ENCODE measurements around the gene ZSWIM4. TPM values are rescaled to one million over a fixed set of nuclear protein-coding genes. Genes with fewer than 3 reads are reported as not detected.

ZSWIM4 gene
- total and polyA plus RNA-seq, 5 experiments from 2014 or later, result 0.30 to 8.1 (median 1.5) TPM

DNA sequence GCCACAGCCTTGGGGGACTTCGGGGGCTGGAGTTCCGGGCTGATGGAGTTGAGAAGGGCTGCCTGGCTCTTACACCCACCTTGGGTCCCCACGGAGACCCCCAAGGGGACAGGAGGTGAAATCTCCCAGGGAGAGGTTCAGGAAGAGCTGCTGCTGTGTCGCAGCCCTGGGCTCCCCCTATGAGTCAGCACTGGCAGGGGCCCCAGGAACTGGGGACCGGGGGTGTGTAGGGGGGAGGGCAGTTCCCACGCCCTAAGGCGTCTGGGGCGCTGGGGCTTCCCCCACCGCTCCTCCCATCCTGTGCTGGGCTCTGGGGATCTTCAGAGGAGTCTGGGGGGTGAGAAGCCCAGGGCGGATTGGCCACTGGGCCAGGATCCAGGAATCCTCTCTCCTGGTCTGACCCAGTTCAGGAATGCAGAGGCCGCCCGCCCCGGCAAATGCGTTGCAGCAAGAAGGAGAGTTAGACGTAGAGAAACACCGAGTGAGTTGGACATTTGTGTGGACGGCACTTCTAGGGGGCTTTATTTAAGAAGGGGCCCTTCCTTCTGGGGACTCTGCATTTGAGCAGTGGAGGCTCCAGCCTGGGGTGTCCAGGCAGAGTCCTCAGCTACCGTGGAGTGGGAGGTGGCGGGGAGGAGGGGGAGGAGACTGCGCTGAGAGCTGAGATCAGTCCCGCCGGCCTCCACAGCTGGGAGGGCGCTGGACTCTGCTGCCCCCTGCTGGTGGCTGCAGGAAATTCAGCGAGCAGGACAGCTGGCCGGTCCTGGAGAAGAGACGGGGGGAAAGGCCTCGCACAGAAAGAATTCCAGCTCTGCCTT, 66.7 kb downstream of the ZSWIM4 start:
- Mint-ChIP-seq H3K36me3 (peaks cover 0 to 4% (median 0%) of the 10 kb centered on the region in 3 donors), H3K9me3 (no peaks in the 10 kb centered on the region), H3K4me1 (peaks cover 21 to 43% (median 40%) of the 10 kb centered on the region in 4 donors), H3K27ac (peak overlapping the region; percentile 84 to 99 (median 96)), H3K27me3 (peaks cover 8 to 23% (median 20%) of the 10 kb centered on the region in 5 donors), H3K4me3 (peak overlapping the region; percentile 87 to 97 (median 92))
- POLR2A ChIA-PET, result interaction anchor here (0.5 to 4.6 kb wide), 16 partner anchors 9 to 519 kb away, joined by 3 to 73 read pairs (median 5); partner anchors contain the start of genes ADGRE5, C19orf53 and ZSWIM4
- peak; percentile 70 to 91 (median 86) for DNase-seq
- peak; percentile 81 to 86 for ATAC-seq

DNA sequence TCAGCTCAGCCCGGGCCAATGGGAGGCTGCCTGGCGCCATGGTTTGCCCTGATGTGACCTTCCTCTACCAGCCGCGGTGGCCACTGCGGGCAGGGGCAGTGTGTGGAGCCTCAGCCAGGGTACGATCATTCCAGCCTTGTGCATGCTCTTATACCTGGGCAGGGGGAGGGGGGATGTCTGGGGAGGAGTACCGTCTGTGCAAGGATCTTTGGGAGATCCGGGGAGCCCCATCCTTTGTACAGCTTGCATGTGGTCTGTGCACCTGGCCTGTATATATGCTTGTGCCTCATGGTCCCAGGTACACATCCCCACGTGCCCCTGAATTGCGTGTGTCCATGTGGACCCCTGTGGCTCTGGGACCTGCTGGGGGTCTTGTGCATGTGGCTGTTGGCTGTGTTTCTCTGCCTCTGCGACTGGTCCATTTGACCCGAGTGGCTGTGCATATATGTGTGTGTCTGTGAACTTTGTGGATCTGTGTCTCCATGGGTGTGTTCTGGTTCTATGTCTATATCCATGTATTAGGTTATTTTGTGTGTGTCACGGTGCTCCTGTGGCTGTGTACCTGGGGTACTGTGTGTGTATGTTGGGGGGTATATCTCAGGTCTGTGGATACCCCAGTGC, 68.9 kb downstream of the ZSWIM4 start:
- H3K4me3 Mint-ChIP-seq, result peak overlapping the region; percentile 61 to 90 (median 84)
- ATAC-seq (no peak), DNase-seq (peak in 1 of 10 donors; percentile 58)
- H3K36me3 Mint-ChIP-seq, result peaks cover 0 to 4% (median 0%) of the 10 kb centered on the region in 3 donors
- H3K4me1 Mint-ChIP-seq, result peaks cover 25 to 51% (median 46%) of the 10 kb centered on the region in 4 donors
- POLR2A ChIA-PET, result interaction anchor here (0.6 to 4.6 kb wide), 6 partner anchors 29 to 169 kb away, joined by 3 to 73 read pairs (median 6); partner anchors contain the start of gene C19orf53
- H3K27ac Mint-ChIP-seq, result peak overlapping the region in 9 of 10 donors; percentile 1 to 81 (median 58)
- peaks cover 8 to 33% (median 25%) of the 10 kb centered on the region in 5 donors for H3K27me3 Mint-ChIP-seq
- H3K9me3 Mint-ChIP-seq, result no peaks in the 10 kb centered on the region

DNA sequence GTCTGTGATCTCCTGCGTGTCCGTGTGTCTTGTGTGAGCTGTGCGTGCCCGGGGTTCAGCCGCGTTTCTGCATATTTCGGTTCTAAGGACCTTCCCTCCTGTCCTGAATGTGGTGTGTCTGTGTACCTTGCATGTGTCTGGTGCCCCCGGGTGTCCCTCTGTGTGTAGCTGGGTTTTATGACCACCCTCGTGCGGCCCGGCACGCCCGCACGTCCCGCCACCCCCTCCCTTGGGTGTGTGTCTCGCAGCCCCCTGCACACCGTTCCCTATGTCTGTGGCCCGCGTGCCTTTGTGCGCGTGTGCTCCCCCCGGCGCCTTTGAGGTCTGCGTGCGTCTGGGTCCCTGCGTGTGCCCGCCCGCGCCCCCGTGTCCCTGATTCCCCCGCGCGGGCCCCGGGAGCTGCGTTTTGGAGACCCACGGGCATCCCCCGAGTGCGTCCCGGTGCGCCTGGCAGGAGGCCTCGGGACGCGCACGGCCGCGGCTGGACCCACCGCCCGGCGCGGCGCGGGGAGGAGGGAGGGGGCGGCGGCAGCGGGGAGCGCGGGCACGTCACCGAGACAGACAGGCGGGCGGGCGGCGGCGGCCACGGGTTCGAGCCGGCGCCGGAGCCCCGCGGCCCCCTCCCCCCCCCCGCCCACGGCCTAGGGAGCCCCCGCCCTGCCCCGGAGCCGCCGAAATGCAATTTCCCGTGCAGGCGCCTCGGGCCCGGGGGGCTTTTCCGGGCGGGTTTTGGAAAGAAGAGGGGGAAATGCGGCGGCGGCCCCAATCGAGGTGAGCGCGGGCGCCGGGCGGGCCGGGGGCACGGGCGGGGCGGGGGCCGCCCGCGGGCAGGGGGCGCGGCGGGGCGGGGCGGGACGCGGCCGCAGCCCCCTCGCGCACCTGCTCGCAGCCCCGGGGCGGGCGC, 69.7 kb downstream of the ZSWIM4 start:
- H3K9me3 Mint-ChIP-seq, result no peaks in the 10 kb centered on the region
- POLR2A ChIA-PET, result interaction anchor here (0.6 to 4.6 kb wide), 5 partner anchors 77 to 123 kb away, joined by 3 to 73 read pairs (median 4); partner anchors contain the start of gene MRI1
- peak overlapping the region; percentile 61 to 90 (median 84) for H3K4me3 Mint-ChIP-seq
- DNase-seq, result peak in 1 of 10 donors; percentile 64
- peak overlapping the region; percentile 1 to 81 (median 60) for H3K27ac Mint-ChIP-seq
- H3K36me3 Mint-ChIP-seq, result peaks cover 0 to 4% (median 0%) of the 10 kb centered on the region in 3 donors
- peaks cover 8 to 33% (median 29%) of the 10 kb centered on the region in 5 donors for H3K27me3 Mint-ChIP-seq
- peaks cover 27 to 57% (median 50%) of the 10 kb centered on the region in 4 donors for H3K4me1 Mint-ChIP-seq
- ATAC-seq, result peak in 1 of 2 donors; percentile 4

DNA sequence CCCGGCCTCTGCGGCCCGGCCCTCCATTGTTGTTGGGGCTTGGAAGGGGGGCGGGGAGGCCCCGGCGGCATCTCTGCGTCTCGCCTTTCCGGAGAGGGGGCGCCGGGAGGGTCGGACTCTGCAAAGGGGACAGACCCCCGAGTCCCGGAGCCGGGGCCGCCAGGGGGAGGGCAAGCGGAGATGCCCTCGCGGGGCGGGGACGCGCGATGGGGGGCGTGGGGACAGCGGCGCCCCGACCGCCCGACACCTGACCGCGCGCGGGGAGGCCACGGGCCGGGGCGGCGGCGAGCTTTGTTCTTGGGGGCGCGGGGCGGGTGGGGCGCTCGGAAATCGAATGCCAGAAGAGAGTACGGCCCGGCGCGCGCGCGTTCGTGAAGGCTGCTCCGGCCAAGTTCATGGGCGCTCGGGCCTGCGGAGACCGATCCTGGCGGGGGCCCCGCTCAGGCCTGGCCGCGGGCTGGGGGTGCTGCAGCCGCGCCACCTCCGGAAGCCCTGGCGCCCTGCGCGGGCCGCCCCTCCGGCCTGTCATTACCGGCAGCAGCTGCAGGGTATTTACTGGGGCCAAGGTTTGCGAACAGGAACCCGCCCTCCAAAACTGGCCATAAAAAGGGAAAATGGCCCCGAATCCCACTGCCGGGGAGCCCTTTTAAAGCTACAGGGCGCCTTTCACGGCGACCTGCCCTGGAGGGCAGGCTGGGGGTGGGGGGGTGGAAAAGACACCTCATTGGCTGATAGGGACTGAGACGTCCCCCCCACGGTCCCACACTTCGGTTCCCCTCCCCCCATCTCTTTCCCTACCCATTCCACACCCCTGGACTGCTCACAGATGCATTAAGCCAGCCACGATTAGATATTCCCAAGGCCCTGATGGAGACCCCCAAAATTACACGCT, 70.6 kb downstream of the ZSWIM4 start:
- no peaks in the 10 kb centered on the region for H3K9me3 Mint-ChIP-seq
- ATAC-seq (no peak), DNase-seq (peak in 2 of 10 donors; percentile 28 to 66)
- POLR2A ChIA-PET, result interaction anchor here (0.6 to 1.4 kb wide), 5 partner anchors 29 to 118 kb away, joined by 3 to 4 read pairs (median 3); partner anchors contain the start of gene MRI1
- peak overlapping the region in 7 of 10 donors; percentile 12 to 84 (median 62) for H3K27ac Mint-ChIP-seq
- H3K27me3 Mint-ChIP-seq, result peaks cover 8 to 34% (median 29%) of the 10 kb centered on the region in 5 donors
- peaks cover 0 to 4% (median 0%) of the 10 kb centered on the region in 3 donors for H3K36me3 Mint-ChIP-seq
- peaks cover 27 to 56% (median 49%) of the 10 kb centered on the region in 4 donors for H3K4me1 Mint-ChIP-seq
- H3K4me3 Mint-ChIP-seq, result peak overlapping the region; percentile 55 to 90 (median 79)

DNA sequence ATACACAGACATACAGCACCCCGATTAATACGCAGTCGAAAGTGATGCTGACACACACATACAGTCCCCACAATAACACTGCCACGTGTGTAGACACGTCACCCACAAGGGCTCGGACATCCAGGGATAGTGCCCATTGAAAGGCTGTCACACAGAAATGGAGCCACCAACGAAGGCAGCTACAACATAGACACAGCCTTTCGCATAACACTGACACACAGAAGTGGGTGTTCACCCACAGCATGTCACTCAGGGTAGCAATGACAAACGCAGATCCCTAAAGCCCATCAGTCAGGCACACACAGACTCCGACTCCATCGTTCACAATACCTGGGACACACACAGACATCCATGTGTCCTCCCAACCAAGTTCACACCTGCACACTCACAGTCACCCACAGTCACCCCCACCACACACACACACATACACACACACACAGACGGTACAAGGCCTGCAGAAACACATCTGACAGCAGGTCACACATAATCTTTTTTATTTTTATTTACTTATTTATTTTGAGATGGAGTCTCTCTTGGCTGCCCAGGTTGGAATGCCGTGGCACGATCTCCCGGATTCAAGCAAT, 71.3 kb downstream of the ZSWIM4 start:
- peaks cover 0 to 4% (median 0%) of the 10 kb centered on the region in 3 donors for H3K36me3 Mint-ChIP-seq
- H3K27ac Mint-ChIP-seq, result peak overlapping the region in 6 of 10 donors; percentile 32 to 84 (median 66)
- H3K4me3 Mint-ChIP-seq, result peak overlapping the region; percentile 55 to 90 (median 79)
- no peak for ATAC-seq
- no peaks in the 10 kb centered on the region for H3K9me3 Mint-ChIP-seq
- peak in 1 of 10 donors; percentile 58 for DNase-seq
- H3K27me3 Mint-ChIP-seq, result peaks cover 8 to 35% (median 29%) of the 10 kb centered on the region in 5 donors
- POLR2A ChIA-PET, result interaction anchor here (0.9 to 1.4 kb wide), 3 partner anchors 30 to 102 kb away, joined by 3 to 4 read pairs (median 3); partner anchors contain the start of gene MRI1
- H3K4me1 Mint-ChIP-seq, result peaks cover 25 to 48% (median 42%) of the 10 kb centered on the region in 4 donors

DNA sequence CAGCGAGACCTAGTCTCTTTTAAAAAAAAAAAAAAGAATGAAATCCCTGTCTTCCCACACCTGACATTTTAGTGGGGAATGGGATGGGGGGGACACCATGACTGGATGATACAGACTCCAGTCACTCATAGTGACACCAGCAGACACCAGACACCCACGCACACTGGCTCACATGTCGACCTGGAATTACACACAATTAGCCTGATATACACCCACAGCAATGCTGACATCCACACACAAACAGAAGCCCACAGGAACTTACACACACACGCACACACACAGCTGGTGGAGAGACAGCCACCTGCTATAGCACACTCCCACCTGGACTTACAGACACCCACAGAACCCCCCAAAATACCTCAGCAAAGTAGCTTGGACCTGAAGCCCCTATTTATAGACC, 73.4 kb downstream of the ZSWIM4 start:
- ATAC-seq (no peak), DNase-seq (no peak)
- peaks cover 0 to 2% (median 0%) of the 10 kb centered on the region in 3 donors for H3K36me3 Mint-ChIP-seq
- H3K9me3 Mint-ChIP-seq, result no peaks in the 10 kb centered on the region
- H3K4me3 Mint-ChIP-seq, result peak overlapping the region in 5 of 10 donors; percentile 7 to 50 (median 15)
- POLR2A ChIA-PET, result interaction anchor here (1.1 kb wide), 1 partner anchor 81 kb away, joined by 5 read pairs; no protein-coding TSS in a partner anchor
- H3K4me1 Mint-ChIP-seq, result peaks cover 22 to 48% (median 35%) of the 10 kb centered on the region in 4 donors
- H3K27me3 Mint-ChIP-seq, result peaks cover 8 to 41% (median 28%) of the 10 kb centered on the region in 5 donors
- no peak overlapping the region for H3K27ac Mint-ChIP-seq

DNA sequence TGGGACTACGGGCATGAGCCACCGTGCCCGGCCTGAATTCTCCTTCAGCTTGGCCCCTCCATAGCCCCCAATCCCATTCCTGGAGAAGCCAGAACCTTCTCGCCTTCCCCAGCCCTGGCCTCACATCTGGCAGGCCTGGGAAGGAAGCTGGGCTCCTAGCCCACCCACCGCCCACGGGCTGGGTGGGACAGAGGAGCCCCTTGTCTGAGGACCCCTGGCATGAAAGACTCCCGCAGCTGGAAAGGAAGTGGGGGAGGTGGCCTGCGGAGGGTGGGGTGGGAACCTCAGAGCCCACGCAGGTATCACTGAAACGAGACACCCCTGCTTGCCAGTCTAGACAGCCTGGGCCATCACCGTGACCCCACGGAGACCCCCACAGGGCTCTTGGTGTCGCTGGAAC, 74.0 kb downstream of the ZSWIM4 start:
- Mint-ChIP-seq H3K9me3 (no peaks in the 10 kb centered on the region), H3K36me3 (peaks cover 0 to 2% (median 0%) of the 10 kb centered on the region in 3 donors), H3K4me3 (peak overlapping the region in 1 of 10 donors; percentile 37), H3K27ac (peak overlapping the region in 2 of 10 donors; percentile 1 to 71), H3K4me1 (peaks cover 18 to 42% (median 30%) of the 10 kb centered on the region in 4 donors), H3K27me3 (peaks cover 8 to 38% (median 22%) of the 10 kb centered on the region in 5 donors)
- DNase-seq (peak in 1 of 10 donors; percentile 61), ATAC-seq (no peak)
- POLR2A ChIA-PET, result interaction anchor here (1.0 to 1.1 kb wide), 2 partner anchors 82 to 85 kb away, joined by 3 to 5 read pairs; no protein-coding TSS in a partner anchor

DNA sequence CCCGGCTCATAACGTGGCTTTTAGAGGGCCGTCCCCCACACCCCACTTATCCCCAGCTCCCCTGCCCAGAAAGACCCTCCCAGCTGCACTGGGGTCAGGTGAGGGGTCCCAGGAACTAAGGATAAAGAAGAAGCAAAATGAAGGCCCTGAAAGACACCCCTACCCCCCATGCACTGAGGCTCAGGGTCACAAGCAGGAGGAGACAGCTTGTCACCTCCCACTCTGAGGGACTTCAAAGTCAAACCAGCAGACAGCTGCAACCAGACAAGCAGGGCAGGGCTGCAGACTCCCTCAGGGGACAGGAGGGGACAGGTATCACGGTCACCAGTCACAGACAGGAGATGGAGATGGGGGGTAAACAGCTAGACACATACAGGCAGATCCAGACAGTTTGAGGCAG, 75.6 kb downstream of the ZSWIM4 start:
- Mint-ChIP-seq H3K27me3 (peaks cover 5 to 34% (median 19%) of the 10 kb centered on the region in 5 donors), H3K4me3 (peak overlapping the region in 2 of 10 donors; percentile 7 to 29), H3K4me1 (peaks cover 15 to 36% (median 26%) of the 10 kb centered on the region in 4 donors), H3K36me3 (peaks cover 0 to 2% (median 0%) of the 10 kb centered on the region in 3 donors), H3K9me3 (no peaks in the 10 kb centered on the region), H3K27ac (peak overlapping the region in 2 of 10 donors; percentile 43 to 49)
- no peak for DNase-seq
- POLR2A ChIA-PET, result interaction anchor here (1.4 kb wide), 1 partner anchor 182 kb away, joined by 3 read pairs; no protein-coding TSS in a partner anchor
- no peak for ATAC-seq

DNA sequence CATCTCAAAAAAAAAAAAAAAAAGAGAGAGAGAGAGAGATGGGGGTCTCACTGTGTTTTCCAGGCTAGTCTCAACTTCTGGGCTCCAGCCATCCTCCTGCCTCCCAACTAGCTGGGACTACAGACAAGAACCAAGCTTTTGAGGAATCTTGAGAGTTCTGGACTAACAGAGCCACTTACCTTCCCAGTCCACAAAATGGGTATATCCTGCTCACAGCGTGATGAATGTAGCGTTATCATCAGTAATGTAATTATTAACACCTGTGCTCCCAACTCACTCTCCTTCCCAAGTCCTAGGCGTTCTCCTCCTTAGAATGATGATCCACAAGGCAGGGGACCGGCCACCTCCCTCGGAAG, 77.1 kb downstream of the ZSWIM4 start:
- H3K27me3 Mint-ChIP-seq, result peaks cover 0 to 27% (median 9%) of the 10 kb centered on the region in 5 donors
- H3K36me3 Mint-ChIP-seq, result no peaks in the 10 kb centered on the region
- no peak for DNase-seq
- peaks cover 10 to 27% (median 20%) of the 10 kb centered on the region in 4 donors for H3K4me1 Mint-ChIP-seq
- H3K4me3 Mint-ChIP-seq, result peak overlapping the region; percentile 62 to 85 (median 77)
- POLR2A ChIA-PET, result interaction anchor here (0.6 to 1.2 kb wide), 3 partner anchors 10 to 479 kb away, joined by 3 read pairs; no protein-coding TSS in a partner anchor
- no peaks in the 10 kb centered on the region for H3K9me3 Mint-ChIP-seq
- no peak for ATAC-seq
- peak overlapping the region in 1 of 10 donors; percentile 69 for H3K27ac Mint-ChIP-seq
